ENCODE measurements around the gene RASA3. TPM values are rescaled to one million over a fixed set of nuclear protein-coding genes. Genes with fewer than 3 reads are reported as not detected.
"Not testable (repeated sequence)": the region's sequence is repeated elsewhere in the genome, so short reads cannot be mapped to it uniquely, and the experiment has no call there.

Gene RASA3
- total RNA-seq, 2 donors from 2014 or later: 8.6 to 12.5 TPM

DNA sequence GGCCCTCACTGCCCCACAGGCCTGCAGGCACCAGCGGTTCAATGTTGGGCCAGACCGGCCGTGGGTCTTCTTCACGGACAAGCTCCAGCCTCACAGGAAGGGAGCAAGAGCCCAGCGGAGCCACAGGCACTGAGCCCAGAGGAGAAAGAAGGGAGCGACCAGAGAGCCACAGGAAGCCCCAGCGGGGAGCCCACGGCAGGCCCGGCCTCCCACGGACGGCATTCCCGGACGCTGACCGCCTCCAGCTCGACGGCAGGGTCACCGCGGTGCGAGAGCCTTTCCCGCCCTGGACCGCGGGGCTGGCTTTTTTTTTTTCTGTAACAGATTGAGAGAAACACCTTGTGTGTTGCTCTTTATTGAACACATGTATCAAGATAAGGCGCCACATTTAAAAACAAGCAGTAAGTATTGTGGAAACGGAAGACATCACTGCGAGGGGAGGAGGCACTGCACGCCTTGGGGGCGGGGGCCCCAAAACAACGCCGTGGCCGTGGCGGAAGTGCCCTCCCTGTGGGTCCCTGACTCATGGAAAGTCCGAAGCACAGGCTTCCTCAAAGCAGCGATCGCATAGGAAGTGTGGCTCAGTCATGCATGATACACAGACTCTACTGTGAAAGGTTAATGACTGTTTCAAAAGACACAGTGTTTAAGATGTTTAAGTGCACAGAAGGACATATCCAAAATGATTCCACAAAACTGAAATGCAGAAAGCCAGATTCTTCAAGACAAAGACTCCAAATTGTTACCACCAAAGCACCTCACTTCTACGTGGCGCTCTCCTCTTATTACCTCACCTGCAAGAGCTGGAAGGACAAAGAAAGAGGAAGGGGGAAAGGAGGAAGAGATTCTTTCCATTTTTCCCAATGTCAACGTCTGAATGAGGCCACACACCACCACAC lies 3.5 kb downstream of the RASA3 start:
- intact Hi-C loops (cut with DNase I): no loop called here
- no peak overlapping the region for H3K4me3 ChIP-seq

DNA sequence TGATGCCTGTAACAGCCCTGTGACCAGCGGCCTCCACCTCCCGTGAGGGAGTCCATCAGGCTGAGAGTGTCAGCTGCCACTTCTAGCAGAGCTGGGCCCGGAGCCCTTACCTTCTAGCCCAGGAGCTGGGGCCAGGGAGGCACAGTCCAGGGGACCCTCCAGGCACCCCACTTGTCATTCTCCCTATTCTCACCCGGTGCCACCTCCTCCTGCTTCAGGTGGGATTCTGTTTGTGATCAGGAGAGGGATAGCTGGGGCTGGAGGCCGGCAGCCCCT lies 4.1 kb downstream of the RASA3 start:
- DNase-seq (ENCODE audit: low spot score): no peak
- H3K4me3 ChIP-seq: no peak overlapping the region
- H3K27me3 ChIP-seq (replicated peaks; ENCODE audit: insufficient read depth): no peaks in the 10 kb centered on the region
- no peaks in the 10 kb centered on the region for H3K36me3 ChIP-seq
- H3K9me3 ChIP-seq: no peaks in the 10 kb centered on the region
- TF ChIP-seq POLR2A (IDR thresholded peaks at IDR 0.05) (no peak), POLR2AphosphoS5 (IDR thresholded peaks at IDR 0.05) (no peak)
- TF ChIP-seq, protein P1, sequence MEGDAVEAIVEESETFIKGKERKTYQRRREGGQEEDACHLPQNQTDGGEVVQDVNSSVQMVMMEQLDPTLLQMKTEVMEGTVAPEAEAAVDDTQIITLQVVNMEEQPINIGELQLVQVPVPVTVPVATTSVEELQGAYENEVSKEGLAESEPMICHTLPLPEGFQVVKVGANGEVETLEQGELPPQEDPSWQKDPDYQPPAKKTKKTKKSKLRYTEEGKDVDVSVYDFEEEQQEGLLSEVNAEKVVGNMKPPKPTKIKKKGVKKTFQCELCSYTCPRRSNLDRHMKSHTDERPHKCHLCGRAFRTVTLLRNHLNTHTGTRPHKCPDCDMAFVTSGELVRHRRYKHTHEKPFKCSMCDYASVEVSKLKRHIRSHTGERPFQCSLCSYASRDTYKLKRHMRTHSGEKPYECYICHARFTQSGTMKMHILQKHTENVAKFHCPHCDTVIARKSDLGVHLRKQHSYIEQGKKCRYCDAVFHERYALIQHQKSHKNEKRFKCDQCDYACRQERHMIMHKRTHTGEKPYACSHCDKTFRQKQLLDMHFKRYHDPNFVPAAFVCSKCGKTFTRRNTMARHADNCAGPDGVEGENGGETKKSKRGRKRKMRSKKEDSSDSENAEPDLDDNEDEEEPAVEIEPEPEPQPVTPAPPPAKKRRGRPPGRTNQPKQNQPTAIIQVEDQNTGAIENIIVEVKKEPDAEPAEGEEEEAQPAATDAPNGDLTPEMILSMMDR (IDR thresholded peaks at IDR 0.05): no peak
- WGBS: 91% methylated on average over 5 of the region's 5 CpGs
- intact Hi-C loops (cut with DNase I): no loop called here
- peaks cover 5% of the 10 kb centered on the region for H3K4me1 ChIP-seq (replicated peaks)
- no peak overlapping the region for H3K27ac ChIP-seq

More for the DNA sequence above, 3.5 kb downstream of the RASA3 start:
- DNase-seq (ENCODE audit: low spot score): no peak
- no peaks in the 10 kb centered on the region for H3K9me3 ChIP-seq
- 79% methylated on average over 36 of the region's 37 CpGs for WGBS
- TF ChIP-seq, protein P1 (IDR thresholded peaks at IDR 0.05): no peak
- peak; percentile 27 for TF ChIP-seq POLR2AphosphoS5 (IDR thresholded peaks at IDR 0.05)
- peaks cover 5% of the 10 kb centered on the region for H3K4me1 ChIP-seq (replicated peaks)
- H3K36me3 ChIP-seq: no peaks in the 10 kb centered on the region
- no peaks in the 10 kb centered on the region for H3K27me3 ChIP-seq (replicated peaks; ENCODE audit: insufficient read depth)
- peak overlapping the region in 1 of 2 donors; percentile 4 for H3K27ac ChIP-seq

- no peaks in the 10 kb centered on the region for H3K27me3 ChIP-seq (replicated peaks; ENCODE audit: insufficient read depth)
- TF ChIP-seq, protein P1 (IDR thresholded peaks at IDR 0.05): no peak
- no peak for TF ChIP-seq POLR2A (IDR thresholded peaks at IDR 0.05)
- TF ChIP-seq POLR2AphosphoS5 (IDR thresholded peaks at IDR 0.05): no peak
- no peak overlapping the region for H3K27ac ChIP-seq
- peaks cover 5% of the 10 kb centered on the region for H3K4me1 ChIP-seq (replicated peaks)
- intact Hi-C loops (cut with DNase I): no loop called here
- no peaks in the 10 kb centered on the region for H3K36me3 ChIP-seq
- H3K9me3 ChIP-seq: no peaks in the 10 kb centered on the region
- 77% methylated on average over 15 of the region's 15 CpGs for WGBS
- no peak for DNase-seq (ENCODE audit: low spot score)
- no peak overlapping the region for H3K4me3 ChIP-seq
Measured at GRCh38 chr13:114127473-114128347, 4.7 kb downstream of the RASA3 start.

GRCh38 chr13:114126789-114127472 lies 5.5 kb downstream of the RASA3 start:
- TF ChIP-seq POLR2AphosphoS5 (IDR thresholded peaks at IDR 0.05) (no peak), POLR2A (IDR thresholded peaks at IDR 0.05) (no peak)
- TF ChIP-seq, protein P1 (IDR thresholded peaks at IDR 0.05): no peak
- Histone ChIP-seq H3K4me1 (replicated peaks) (peaks cover 5% of the 10 kb centered on the region), H3K27ac (no peak overlapping the region), H3K27me3 (replicated peaks; ENCODE audit: insufficient read depth) (no peaks in the 10 kb centered on the region), H3K36me3 (no peaks in the 10 kb centered on the region), H3K9me3 (no peaks in the 10 kb centered on the region), H3K4me3 (no peak overlapping the region)
- intact Hi-C loops (cut with DNase I): no loop called here
- 93% methylated on average over 21 of the region's 21 CpGs for WGBS
- DNase-seq (ENCODE audit: low spot score): no peak

DNA sequence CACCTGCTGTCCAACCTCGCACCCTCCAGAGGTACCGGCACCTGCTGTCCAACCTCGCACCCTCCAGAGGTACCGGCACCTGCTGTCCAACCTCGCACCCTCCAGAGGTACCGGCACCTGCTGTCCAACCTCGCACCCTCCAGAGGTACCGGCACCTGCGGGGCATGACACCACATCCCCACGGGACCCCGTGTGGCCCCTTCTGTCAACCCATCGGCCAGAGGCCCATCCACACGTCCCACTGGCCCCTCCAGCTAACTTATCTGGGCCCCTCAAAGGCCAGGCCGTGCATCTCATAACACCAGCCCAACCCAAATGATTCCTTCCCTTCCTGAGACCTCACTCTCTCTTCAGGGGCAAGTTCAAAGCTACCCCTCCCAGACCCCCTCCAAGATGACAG lies 6.3 kb downstream of the RASA3 start:
- intact Hi-C loops (cut with DNase I); H3K27ac ChIP-seq; H3K4me3 ChIP-seq; DNase-seq (ENCODE audit: low spot score); H3K36me3 ChIP-seq; H3K4me1 ChIP-seq (replicated peaks); H3K9me3 ChIP-seq; H3K27me3 ChIP-seq (replicated peaks; ENCODE audit: insufficient read depth): not testable (repeated sequence)
- 99% methylated on average over 12 of the region's 14 CpGs for whole genome bisulfite sequencing
